ENCODE results near the gene SPAST. TPM values are rescaled to one million over a fixed set of nuclear protein-coding genes. Genes with fewer than 3 reads are reported as not detected.

The SPAST gene
- total RNA-seq, 1 donor from 2014 or later: 15.1 TPM

DNA sequence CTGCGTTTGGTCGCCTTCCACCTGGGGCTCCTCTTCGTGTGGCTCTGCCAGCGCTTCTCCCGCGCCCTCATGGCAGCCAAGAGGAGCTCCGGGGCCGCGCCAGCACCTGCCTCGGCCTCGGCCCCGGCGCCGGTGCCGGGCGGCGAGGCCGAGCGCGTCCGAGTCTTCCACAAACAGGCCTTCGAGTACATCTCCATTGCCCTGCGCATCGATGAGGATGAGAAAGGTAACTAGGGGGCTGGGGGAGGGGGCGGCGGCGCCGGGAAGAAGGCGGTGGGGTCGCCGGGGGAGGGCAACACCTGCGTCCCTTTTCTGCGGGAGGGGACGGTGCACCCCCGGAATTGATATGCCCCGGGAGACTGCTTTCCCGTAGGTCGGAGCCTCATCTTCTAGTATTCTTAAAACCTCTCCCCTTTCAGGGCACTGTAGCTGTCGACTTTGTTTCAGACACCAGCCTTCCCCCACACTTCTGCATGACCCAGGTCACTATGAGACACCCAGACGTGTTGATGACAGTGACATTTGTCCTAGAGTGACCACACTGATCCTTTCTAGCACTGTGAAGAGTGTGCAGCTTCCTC, 755 bp downstream of the SPAST start:
- H3K27ac ChIP-seq: peak overlapping the region; percentile 85
- ATAC-seq: peak; percentile 5
- H3K9me3 ChIP-seq: no peaks in the 10 kb centered on the region
- peak overlapping the region; percentile 90 for H3K4me3 ChIP-seq
- H3K27me3 ChIP-seq: no peaks in the 10 kb centered on the region
- no peaks in the 10 kb centered on the region for H3K36me3 ChIP-seq
- DNase-seq: no peak
- intact Hi-C loops (cut with DNase I): no loop called here
- peaks cover 17% of the 10 kb centered on the region for H3K4me1 ChIP-seq
- TF ChIP-seq, protein P1, sequence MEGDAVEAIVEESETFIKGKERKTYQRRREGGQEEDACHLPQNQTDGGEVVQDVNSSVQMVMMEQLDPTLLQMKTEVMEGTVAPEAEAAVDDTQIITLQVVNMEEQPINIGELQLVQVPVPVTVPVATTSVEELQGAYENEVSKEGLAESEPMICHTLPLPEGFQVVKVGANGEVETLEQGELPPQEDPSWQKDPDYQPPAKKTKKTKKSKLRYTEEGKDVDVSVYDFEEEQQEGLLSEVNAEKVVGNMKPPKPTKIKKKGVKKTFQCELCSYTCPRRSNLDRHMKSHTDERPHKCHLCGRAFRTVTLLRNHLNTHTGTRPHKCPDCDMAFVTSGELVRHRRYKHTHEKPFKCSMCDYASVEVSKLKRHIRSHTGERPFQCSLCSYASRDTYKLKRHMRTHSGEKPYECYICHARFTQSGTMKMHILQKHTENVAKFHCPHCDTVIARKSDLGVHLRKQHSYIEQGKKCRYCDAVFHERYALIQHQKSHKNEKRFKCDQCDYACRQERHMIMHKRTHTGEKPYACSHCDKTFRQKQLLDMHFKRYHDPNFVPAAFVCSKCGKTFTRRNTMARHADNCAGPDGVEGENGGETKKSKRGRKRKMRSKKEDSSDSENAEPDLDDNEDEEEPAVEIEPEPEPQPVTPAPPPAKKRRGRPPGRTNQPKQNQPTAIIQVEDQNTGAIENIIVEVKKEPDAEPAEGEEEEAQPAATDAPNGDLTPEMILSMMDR (IDR thresholded peaks at IDR 0.05): no peak

DNA sequence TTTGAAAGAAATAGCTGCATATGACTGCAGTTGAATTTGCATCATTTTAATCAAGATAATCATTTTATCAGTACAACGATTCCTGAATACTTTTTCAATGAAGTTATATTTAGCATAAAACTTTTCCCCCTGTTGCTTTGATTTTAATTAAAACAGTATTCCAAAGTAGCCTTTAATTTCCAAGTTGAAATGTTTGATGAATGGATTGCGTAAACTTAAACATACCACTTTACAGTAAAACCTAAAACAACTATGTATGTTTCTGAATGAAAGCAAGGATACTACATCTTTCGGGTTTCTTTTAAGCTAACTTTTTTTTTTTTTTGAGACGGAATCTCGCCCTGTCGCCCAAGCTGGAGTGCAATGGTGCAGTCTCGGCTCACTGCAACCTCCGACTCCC, 1.4 kb downstream of the SPAST start:
- Histone ChIP-seq H3K27me3 (no peaks in the 10 kb centered on the region), H3K4me1 (peaks cover 17% of the 10 kb centered on the region), H3K36me3 (no peaks in the 10 kb centered on the region), H3K9me3 (no peaks in the 10 kb centered on the region), H3K4me3 (peak overlapping the region; percentile 90), H3K27ac (no peak overlapping the region)
- TF ChIP-seq, protein P1 (IDR thresholded peaks at IDR 0.05): no peak
- ATAC-seq: no peak
- DNase-seq: no peak
- intact Hi-C loops (cut with DNase I): no loop called here

DNA sequence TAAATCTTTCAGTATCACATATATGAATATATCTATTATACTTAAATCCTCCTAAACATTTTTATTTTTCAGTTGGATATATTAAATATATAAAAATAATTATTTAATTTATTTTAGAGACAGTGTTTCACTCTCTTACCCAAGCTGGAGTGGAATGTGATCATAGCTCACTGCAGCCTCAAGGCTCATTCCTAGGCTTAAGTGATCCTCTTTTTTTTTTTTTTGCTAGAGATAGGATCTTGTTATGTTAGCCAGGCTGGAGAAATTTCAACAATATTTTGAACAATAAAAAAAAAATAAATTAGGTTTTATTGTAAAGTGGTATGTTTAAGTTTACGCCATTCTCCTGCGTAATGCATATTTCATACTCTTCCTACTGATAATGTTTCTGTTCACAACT, 4.2 kb downstream of the SPAST start:
- no peaks in the 10 kb centered on the region for H3K9me3 ChIP-seq
- no peak overlapping the region for H3K4me3 ChIP-seq
- intact Hi-C loops (cut with DNase I): no loop called here
- no peak for DNase-seq
- H3K27ac ChIP-seq: no peak overlapping the region
- no peaks in the 10 kb centered on the region for H3K27me3 ChIP-seq
- no peak for ATAC-seq
- no peaks in the 10 kb centered on the region for H3K36me3 ChIP-seq
- H3K4me1 ChIP-seq: peaks cover 11% of the 10 kb centered on the region
- TF ChIP-seq, protein P1 (IDR thresholded peaks at IDR 0.05): no peak

DNA sequence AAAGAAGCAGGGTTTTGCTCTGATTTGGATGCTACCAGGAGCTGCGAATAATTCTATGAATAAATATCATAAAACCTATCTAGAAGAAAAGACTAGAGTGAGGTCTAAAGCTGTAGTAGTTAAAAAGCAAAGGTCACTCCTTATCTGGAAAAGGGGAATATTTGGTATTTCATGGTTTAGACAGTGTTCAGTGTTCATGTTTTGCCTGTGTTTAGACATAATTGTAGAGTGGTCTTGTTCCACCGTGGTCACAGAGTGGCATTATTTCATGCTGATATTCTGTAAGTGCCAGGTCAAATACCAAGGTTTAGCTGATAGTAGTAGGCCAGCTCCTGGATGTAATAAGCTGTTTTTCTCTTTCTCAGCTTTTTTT, 10.8 kb downstream of the SPAST start:
- Histone ChIP-seq H3K27ac (no peak overlapping the region), H3K9me3 (no peaks in the 10 kb centered on the region), H3K36me3 (no peaks in the 10 kb centered on the region), H3K4me3 (no peak overlapping the region), H3K27me3 (no peaks in the 10 kb centered on the region), H3K4me1 (no peaks in the 10 kb centered on the region)
- intact Hi-C loops (cut with DNase I): no loop called here
- no peak for ATAC-seq
- TF ChIP-seq, protein P1 (IDR thresholded peaks at IDR 0.05): no peak
- no peak for DNase-seq

DNA sequence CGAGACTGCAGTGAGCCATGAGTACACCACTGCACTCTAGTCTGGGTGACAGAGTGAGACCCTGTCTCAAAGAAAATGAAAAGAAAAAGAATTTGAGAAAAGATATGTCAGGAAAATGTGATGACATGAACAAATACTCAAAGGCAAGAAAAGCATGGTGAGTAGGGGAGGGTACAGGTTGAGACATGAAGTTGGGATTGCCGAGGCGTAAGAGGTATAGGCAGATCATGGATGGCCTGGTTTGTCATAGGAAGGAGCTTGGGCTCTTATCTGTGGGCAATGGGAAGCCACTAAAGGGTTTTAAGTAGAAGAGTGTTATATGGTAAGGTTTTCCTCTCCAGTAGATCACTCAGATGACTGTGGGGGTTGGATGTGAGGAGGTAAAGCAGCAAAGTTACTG, 32.3 kb downstream of the SPAST start:
- TF ChIP-seq, protein P1 (IDR thresholded peaks at IDR 0.05): no peak
- H3K36me3 ChIP-seq: peaks cover 8% of the 10 kb centered on the region
- intact Hi-C loops (cut with DNase I): no loop called here
- no peaks in the 10 kb centered on the region for H3K4me1 ChIP-seq
- no peak for ATAC-seq
- no peak overlapping the region for H3K4me3 ChIP-seq
- H3K9me3 ChIP-seq: no peaks in the 10 kb centered on the region
- H3K27ac ChIP-seq: no peak overlapping the region
- H3K27me3 ChIP-seq: no peaks in the 10 kb centered on the region
- no peak for DNase-seq

DNA sequence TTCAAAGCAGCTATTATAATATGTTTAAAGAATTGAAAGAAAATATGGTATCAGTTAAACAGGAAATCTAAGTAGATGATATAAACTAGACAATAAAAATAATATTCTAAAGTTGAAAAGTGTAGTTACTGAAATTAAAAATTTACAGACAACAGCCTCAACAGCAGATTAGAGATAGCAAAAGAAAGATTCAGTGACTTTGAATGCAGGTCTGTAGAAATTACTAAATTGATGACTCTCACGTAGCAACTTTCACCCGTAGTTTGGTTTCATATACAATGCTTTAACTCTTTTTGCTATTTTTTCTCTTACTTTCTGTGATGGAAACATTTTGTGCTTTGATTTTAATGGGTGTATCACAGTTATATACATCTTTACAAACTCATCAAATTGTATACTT, 44.8 kb downstream of the SPAST start:
- Histone ChIP-seq H3K36me3 (peaks cover 5% of the 10 kb centered on the region), H3K9me3 (no peaks in the 10 kb centered on the region), H3K27ac (no peak overlapping the region), H3K4me3 (no peak overlapping the region), H3K27me3 (no peaks in the 10 kb centered on the region), H3K4me1 (no peaks in the 10 kb centered on the region)
- DNase-seq (no peak), ATAC-seq (no peak)
- TF ChIP-seq, protein P1 (IDR thresholded peaks at IDR 0.05): no peak
- intact Hi-C loops (cut with DNase I): no loop called here

Measured in upper lobe of right lung (tissue), 1 donor.